HepG2 (cell line): ENCODE measurements around the gene TMEM107. TPM values are rescaled to one million over a fixed set of nuclear protein-coding genes. Genes with fewer than 3 reads are reported as not detected.

Source experiments
- AGO1 ChIP-seq: fragments of 200-400 bp; formaldehyde crosslinking; IDR thresholded peaks from 2 replicates; pipeline ENCODE4 v1.6.1; 2017; ENCODE audit warnings: mild to moderate bottlenecking, low read depth, low read length, moderate library complexity; ENCODE audit not compliant: poor library complexity, severe bottlenecking
- ASH2L ChIP-seq: fragments of 300-600, 200-600 bp; sonication (generic); IDR thresholded peaks from 2 replicates; pipeline ENCODE4 v1.7.0; 2017; ENCODE audit warnings: low read depth, mild to moderate bottlenecking, moderate library complexity, mixed read lengths, low read length; ENCODE audit not compliant: insufficient read length
- CENPX ChIP-seq: sonication (generic); formaldehyde crosslinking; IDR thresholded peaks from 2 replicates; pipeline ENCODE4 v1.9.0; 2021; ENCODE audit warnings: mild to moderate bottlenecking, missing genetic modification reagents, moderate library complexity
- CHCHD3 ChIP-seq: sonication (generic); formaldehyde crosslinking; IDR thresholded peaks from 2 replicates; pipeline ENCODE4 v1.8.0; 2022; ENCODE audit warnings: mild to moderate bottlenecking, missing genetic modification reagents, moderate library complexity
- ESRRA ChIP-seq: sonication (generic); formaldehyde crosslinking; IDR thresholded peaks from 2 replicates; pipeline ENCODE4 v1.5.1; 2020; ENCODE audit warnings: mild to moderate bottlenecking, low read depth, missing genetic modification reagents
- GTF3A ChIP-seq: sonication (generic); formaldehyde crosslinking; conservative IDR thresholded peaks from 2 replicates; pipeline ENCODE4 v1.4.0; 2020; ENCODE audit warnings: mild to moderate bottlenecking, missing genetic modification reagents
- HIVEP1 ChIP-seq: sonication (generic); formaldehyde crosslinking; IDR thresholded peaks from 2 replicates; pipeline ENCODE4 v1.4.0; 2020; ENCODE audit warnings: mild to moderate bottlenecking, missing genetic modification reagents
- HNRNPL ChIP-seq: fragments of 200-400 bp; formaldehyde crosslinking; IDR thresholded peaks from 2 replicates; pipeline ENCODE4 v1.6.1; 2017; ENCODE audit warnings: mild to moderate bottlenecking, low read depth, low read length
- MAZ ChIP-seq, 2 experiments: sonication (generic) in 1 of 2; formaldehyde crosslinking in 1 of 2; IDR thresholded peaks; 2 replicates each; pipeline versions ENCODE4 v1.5.0 to v1.6.1; 2012 to 2020; ENCODE audit warnings: low read depth in 2 of 2, mild to moderate bottlenecking in 2 of 2, borderline replicate concordance in 1 of 2, improper control_type of control experiment in 1 of 2, low read length in 1 of 2, missing genetic modification reagents in 1 of 2, moderate library complexity in 1 of 2
- MZF1 ChIP-seq: sonication (generic); formaldehyde crosslinking; IDR thresholded peaks from 2 replicates; pipeline ENCODE4 v1.8.1; 2023; ENCODE audit warnings: mild to moderate bottlenecking, missing genetic modification reagents, borderline replicate concordance
- SKI ChIP-seq: fragments of 450-650 bp; IDR thresholded peaks from one replicate; pipeline ENCODE4 v1.6.1; 2018; ENCODE audit warnings: mild to moderate bottlenecking; ENCODE audit not compliant: partially characterized antibody
- SP140L ChIP-seq: sonication (generic); formaldehyde crosslinking; IDR thresholded peaks from 2 replicates; pipeline ENCODE4 v1.4.0; 2020; ENCODE audit warnings: missing genetic modification reagents, borderline replicate concordance
- SRSF4 ChIP-seq: fragments of 200-400 bp; formaldehyde crosslinking; IDR thresholded peaks from one replicate; pipeline ENCODE4 v1.6.1; 2018; ENCODE audit warnings: mild to moderate bottlenecking, low read depth, low read length, moderate library complexity; ENCODE audit not compliant: poor library complexity, severe bottlenecking
- THAP11 ChIP-seq: IDR thresholded peaks from 2 replicates; pipeline ENCODE4 v1.6.1; 2016; ENCODE audit warnings: missing biosample characterization, missing genetic modification reagents
- ZEB1 ChIP-seq: IDR thresholded peaks from 2 replicates; pipeline ENCODE4 v1.6.1; 2012; ENCODE audit warnings: mild to moderate bottlenecking, low read depth, inconsistent platforms; ENCODE audit not compliant: insufficient replicate concordance
- ZFP82 ChIP-seq: sonication (generic); formaldehyde crosslinking; IDR thresholded peaks from 2 replicates; pipeline ENCODE4 v1.5.1; 2020; ENCODE audit warnings: mild to moderate bottlenecking, missing genetic modification reagents, borderline replicate concordance
- ZMYM4 ChIP-seq: sonication (generic); formaldehyde crosslinking; IDR thresholded peaks from 2 replicates; pipeline ENCODE4 v1.8.1; 2023; ENCODE audit warnings: mild to moderate bottlenecking, missing genetic modification reagents
- ZNF121 ChIP-seq: sonication (generic); formaldehyde crosslinking; IDR thresholded peaks from 2 replicates; pipeline ENCODE4 v1.5.0; 2020; ENCODE audit warnings: mild to moderate bottlenecking, missing genetic modification reagents
- ZNF3 ChIP-seq: IDR thresholded peaks from 2 replicates; pipeline ENCODE4 v1.7.0; 2017; ENCODE audit warnings: inconsistent platforms
- ZNF343 ChIP-seq: sonication (generic); formaldehyde crosslinking; IDR thresholded peaks from 2 replicates; pipeline ENCODE4 v1.4.0; 2020; ENCODE audit warnings: mild to moderate bottlenecking, missing genetic modification reagents
- ZNF501 ChIP-seq: sonication (generic); formaldehyde crosslinking; IDR thresholded peaks from 2 replicates; pipeline ENCODE4 v1.5.1; 2020; ENCODE audit warnings: mild to moderate bottlenecking, moderate library complexity, missing genetic modification reagents
- ZNF547 ChIP-seq: sonication (generic); formaldehyde crosslinking; IDR thresholded peaks from 2 replicates; pipeline ENCODE4 v1.5.1; 2020; ENCODE audit warnings: mild to moderate bottlenecking, missing genetic modification reagents
- ZNF562 ChIP-seq: sonication (generic); formaldehyde crosslinking; IDR thresholded peaks from 2 replicates; pipeline ENCODE4 v1.8.0; 2022; ENCODE audit warnings: missing genetic modification reagents, borderline replicate concordance
- ZNF747 ChIP-seq: sonication (generic); formaldehyde crosslinking; IDR thresholded peaks from 2 replicates; pipeline ENCODE4 v1.8.1; 2023; ENCODE audit warnings: missing genetic modification reagents, mild to moderate bottlenecking, borderline replicate concordance
- polyA plus RNA-seq, 8 experiments: library from polyadenylated mRNA; depleted of rRNA in 3 of 8; stranded (reverse) in 7 of 8; unstranded in 1 of 8; fragments of >200 nt; fragmentation: Illumina TruSeq in 4 of 8; extraction: Trizol in 4 of 8; gene quantifications; 2 replicates each; pipeline versions ENCODE4 v1.2.1 to v1.2.3, GENCODE V29; 2011 to 2016; ENCODE audit warnings: low read depth in 4 of 8, missing spikeins in 1 of 8, mixed read lengths in 1 of 8; ENCODE audit not compliant: insufficient read depth in 1 of 8
- total RNA-seq, 5 experiments: library from RNA; depleted of rRNA; stranded (reverse); fragments of >200 nt; fragmentation: Illumina TruSeq; extraction: Trizol; gene quantifications; 2 replicates each; pipeline ENCODE4 v1.2.3, GENCODE V29; 2016; ENCODE audit warnings: low read depth in 1 of 5
- TF ChIP-seq, protein P1 (sequence below): IDR thresholded peaks from 2 replicates; pipeline ENCODE4 v1.6.1; 2016; ENCODE audit warnings: mild to moderate bottlenecking, missing biosample characterization, missing genetic modification reagents
- TF ChIP-seq, protein P2 (sequence below): sonication (generic); formaldehyde crosslinking; IDR thresholded peaks from 2 replicates; pipeline ENCODE4 v1.4.0; 2020; ENCODE audit warnings: missing genetic modification reagents, borderline replicate concordance

TMEM107 gene
- total and polyA plus RNA-seq, 2 of the 13 experiments (the other 11 are each of a cell fraction or from before 2014, with no cell fraction given) = 7.2 to 15.3 TPM

DNA sequence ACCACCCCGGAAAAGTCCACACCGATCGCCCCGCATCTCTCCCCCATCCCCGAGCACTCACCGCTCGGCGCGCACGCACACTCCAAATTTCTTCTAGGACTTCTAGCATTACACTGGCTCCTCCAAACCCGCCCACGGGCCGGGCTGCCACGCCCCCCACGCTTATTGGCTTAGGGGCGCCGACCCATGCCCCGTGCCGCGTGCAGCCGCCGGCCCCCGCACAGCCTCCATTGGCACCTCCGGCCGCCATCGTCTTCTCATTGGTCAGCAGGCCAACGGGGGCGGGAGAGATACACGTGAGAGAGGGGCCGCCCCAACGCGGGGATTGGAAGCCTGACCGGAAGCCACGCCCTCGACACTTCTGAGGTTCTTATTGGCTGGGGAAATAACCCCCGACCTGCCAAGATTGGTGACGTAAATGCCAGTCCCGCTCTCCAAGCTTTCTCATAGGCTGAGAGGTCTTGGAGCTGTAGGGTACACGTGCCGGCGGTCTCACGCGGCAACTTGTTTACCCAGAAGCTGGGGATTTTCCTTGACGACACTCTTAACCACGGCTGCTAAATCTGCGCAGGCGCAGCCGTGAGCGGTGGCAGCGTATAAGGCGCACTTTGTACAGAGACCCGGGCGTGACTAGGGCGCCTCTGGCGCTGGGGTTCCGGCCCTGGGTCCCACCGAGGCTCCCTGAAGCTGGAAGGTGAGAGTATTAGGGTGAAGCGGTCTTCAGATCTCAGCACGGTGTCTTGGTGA is 19.8 kb downstream of the TMEM107 start (continued):
- TF ChIP-seq THAP11 (CRISPR knock-in tag) = peak; percentile 69
- TF ChIP-seq, protein P1, sequence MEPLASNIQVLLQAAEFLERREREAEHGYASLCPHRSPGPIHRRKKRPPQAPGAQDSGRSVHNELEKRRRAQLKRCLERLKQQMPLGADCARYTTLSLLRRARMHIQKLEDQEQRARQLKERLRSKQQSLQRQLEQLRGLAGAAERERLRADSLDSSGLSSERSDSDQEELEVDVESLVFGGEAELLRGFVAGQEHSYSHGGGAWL (CRISPR knock-in tag) = 0 out of 2 replicates have a peak, but pooled peaks have one; percentile 28
- no peak for TF ChIP-seq SP140L (CRISPR knock-in tag)
- no peak for TF ChIP-seq GTF3A (CRISPR knock-in tag)
- no peak for TF ChIP-seq ZNF547 (CRISPR knock-in tag)
- TF ChIP-seq ESRRA (CRISPR knock-in tag) = no peak
- TF ChIP-seq HNRNPL = no peak
- no peak for TF ChIP-seq ASH2L
- peak; percentile 57 for TF ChIP-seq ZMYM4 (CRISPR knock-in tag)
- TF ChIP-seq CHCHD3 (CRISPR knock-in tag) = no peak
- no peak for TF ChIP-seq ZNF343 (CRISPR knock-in tag)
- no peak for TF ChIP-seq ZNF3 (CRISPR knock-in tag)
- TF ChIP-seq ZNF747 (CRISPR knock-in tag) = no peak
- no peak for TF ChIP-seq ZEB1
- TF ChIP-seq ZNF501 = no peak
- no peak for TF ChIP-seq ZNF562 (CRISPR knock-in tag)
- no peak for TF ChIP-seq CENPX
- no peak for TF ChIP-seq ZNF121 (CRISPR knock-in tag)
- peak; percentile 32 for TF ChIP-seq AGO1
- TF ChIP-seq SKI = no peak
- no peak for TF ChIP-seq ZFP82 (CRISPR knock-in tag)
- TF ChIP-seq HIVEP1 = peak; percentile 72; the same call in 1 of the 2 replicates
- TF ChIP-seq SRSF4 = no peak
- TF ChIP-seq, protein P2, sequence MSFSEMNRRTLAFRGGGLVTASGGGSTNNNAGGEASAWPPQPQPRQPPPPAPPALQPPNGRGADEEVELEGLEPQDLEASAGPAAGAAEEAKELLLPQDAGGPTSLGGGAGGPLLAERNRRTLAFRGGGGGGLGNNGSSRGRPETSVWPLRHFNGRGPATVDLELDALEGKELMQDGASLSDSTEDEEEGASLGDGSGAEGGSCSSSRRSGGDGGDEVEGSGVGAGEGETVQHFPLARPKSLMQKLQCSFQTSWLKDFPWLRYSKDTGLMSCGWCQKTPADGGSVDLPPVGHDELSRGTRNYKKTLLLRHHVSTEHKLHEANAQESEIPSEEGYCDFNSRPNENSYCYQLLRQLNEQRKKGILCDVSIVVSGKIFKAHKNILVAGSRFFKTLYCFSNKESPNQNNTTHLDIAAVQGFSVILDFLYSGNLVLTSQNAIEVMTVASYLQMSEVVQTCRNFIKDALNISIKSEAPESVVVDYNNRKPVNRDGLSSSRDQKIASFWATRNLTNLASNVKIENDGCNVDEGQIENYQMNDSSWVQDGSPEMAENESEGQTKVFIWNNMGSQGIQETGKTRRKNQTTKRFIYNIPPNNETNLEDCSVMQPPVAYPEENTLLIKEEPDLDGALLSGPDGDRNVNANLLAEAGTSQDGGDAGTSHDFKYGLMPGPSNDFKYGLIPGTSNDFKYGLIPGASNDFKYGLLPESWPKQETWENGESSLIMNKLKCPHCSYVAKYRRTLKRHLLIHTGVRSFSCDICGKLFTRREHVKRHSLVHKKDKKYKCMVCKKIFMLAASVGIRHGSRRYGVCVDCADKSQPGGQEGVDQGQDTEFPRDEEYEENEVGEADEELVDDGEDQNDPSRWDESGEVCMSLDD (CRISPR knock-in tag) = no peak
- TF ChIP-seq MAZ (IDR thresholded peaks at IDR 0.05; ENCODE audit: borderline replicate concordance, low read depth, low read length) = no peak
- no peak for TF ChIP-seq MAZ (CRISPR knock-in tag; IDR thresholded peaks at IDR 0.05; ENCODE audit: low read depth)
- no peak for TF ChIP-seq MZF1 (CRISPR knock-in tag)
